Measurements from ENCODE around the gene LRFN2.

Gene LRFN2

GRCh38 chr6:40586369-40587201 lies 579 bp downstream of the LRFN2 start:
- DNase-seq = peak; percentile 71

DNA sequence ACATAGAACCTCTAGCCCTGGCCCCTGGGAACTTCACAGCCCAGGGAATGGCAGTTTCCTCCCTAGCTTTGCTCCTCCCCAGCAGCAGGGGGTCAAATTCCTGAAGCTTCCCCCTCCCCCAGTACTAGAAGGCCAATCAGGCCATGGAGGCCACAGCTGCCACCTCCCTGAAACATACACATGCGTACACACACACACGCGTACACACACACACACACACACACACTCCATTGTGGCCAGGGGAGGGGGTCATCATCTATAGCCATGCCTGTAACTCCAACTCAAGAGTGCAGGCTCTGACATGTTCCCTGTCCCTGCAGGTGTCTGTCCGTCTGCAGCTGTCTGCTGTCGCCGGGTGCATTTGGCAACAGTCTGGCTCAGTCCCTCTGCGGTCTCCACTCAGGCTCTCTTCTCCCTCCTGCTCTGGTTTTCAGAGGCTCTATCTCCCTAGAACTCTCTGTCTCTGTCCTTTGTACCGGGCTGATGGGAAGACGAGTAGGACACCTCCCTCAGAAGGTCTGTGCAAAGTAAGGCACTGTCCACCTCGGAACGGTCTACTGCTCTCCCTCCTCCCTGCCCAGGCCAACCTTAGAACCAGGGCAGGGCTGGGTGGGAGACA lies 1.4 kb downstream of the LRFN2 start:
- DNase-seq = peak; percentile 59

DNA sequence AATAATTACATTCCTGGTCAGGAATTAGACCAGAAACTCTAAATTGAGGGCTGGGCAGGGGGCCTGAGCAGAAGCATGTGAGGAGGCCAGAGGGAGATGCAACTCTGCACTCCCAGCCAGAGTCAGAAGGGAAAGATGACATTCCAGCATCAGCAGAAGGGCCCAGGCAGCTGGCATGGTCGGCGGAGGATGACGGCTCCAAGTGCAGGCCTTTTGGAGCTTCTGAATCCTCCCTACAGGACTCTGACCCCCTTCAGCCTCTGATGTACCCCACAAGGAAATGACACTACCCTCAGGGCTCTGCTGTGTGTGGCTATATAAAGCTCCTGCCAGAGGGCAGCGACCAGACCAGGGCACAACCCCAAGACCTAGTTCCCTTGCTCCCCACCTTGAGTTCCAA lies 1.9 kb downstream of the LRFN2 start:
- DNase-seq = no peak

GRCh38 chr6:40584741-40585140 lies 2.4 kb downstream of the LRFN2 start:
- DNase-seq = no peak

DNA sequence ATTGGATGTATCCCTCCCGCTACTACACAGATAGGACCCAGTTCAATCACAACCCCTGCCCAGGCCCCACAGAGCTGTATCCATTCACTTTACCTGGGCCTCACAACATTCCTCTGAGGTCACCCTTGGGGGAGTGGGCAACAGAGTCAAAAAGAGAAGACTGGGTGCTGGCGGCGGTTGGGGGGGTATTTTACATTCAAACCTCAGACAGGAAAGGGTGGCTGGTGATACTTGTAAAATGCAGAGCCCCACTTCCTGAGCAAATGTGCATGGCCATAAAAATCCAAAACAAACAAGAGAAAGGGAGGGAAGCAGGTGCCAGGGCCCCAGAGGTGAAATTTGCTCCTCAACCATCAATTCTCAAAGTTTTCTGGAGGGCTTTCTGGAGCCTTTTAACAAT lies 3.5 kb downstream of the LRFN2 start:
- DNase-seq = no peak

DNA sequence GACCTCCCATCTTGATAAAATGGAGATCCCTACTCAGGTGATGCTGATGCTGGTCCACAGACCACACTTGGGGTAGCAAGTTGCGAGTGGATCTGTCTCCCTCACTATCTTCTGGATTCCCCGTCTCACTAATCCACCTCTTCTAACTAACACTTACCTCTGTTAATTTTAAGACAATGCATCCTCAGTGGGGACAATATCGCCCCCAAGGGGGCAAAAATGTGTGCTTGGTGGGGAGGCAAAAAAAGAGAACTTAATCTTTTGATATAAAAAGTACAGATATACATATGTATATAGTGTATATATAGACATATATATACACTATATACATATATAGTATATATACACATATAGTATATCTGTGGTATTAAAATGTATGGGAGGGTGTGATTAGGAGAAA lies 4.3 kb downstream of the LRFN2 start:
- no peak for DNase-seq

GRCh38 chr6:40579101-40579500 lies 8.1 kb downstream of the LRFN2 start:
- DNase-seq = no peak

DNA sequence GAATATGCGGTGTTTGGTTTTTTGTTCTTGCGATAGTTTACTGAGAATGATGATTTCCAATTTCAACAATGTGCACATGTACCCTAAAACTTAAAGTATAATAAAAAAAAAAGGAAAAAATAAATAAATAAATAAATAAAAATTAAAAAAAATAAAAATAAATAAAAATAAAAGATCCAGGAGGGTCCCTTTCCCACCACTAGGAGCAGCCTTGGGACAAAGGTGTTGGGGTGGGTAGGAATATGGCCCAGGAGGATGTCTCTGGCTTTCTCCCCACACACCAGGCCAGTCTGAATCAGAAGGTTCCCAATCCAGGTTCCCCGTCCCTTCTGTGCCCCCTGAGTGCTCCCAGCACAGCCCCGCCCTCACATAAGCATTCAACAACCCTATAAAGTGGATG lies 9.5 kb downstream of the LRFN2 start:
- DNase-seq = no peak

- no peak for DNase-seq
Measured at GRCh38 chr6:40573221-40573620, 13.9 kb downstream of the LRFN2 start.

DNA sequence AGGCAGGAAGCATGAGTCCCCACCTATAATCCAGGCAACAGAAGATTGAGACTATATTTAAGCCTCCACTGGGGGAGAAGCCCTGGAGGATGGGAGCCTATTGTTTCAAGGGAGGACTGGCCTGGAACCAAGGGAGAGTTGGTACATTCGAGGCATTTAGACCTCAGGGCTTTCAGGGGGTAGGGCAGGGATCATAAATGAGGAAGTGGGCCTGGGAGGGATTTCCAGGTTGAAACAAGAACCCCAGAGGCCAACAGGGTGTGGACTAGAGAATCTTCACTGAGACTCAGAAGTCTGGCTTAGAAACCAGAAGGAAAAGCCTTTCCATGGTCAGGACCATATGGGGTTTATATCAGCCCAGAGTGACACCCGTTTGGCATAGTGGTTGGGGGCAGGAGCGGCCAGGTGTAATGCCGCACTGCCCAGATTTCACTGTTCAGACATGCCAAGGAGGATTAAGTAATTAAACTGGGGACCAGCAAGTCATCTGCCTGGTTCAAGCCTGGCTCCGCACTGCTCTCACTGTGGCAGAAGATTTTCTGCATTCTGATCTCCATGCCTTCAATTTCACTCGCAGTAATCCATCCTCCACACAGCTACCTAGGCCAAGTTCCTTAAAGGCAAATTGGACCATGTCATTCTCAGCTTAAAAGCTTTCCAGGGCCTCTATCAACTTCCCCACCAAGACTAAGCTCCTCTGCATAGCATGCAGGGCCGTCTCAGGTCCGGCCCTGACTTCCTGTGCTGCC lies 17.8 kb downstream of the LRFN2 start:
- DNase-seq = no peak

GRCh38 chr6:40568062-40568708 lies 19.0 kb downstream of the LRFN2 start:
- no peak for DNase-seq

DNA sequence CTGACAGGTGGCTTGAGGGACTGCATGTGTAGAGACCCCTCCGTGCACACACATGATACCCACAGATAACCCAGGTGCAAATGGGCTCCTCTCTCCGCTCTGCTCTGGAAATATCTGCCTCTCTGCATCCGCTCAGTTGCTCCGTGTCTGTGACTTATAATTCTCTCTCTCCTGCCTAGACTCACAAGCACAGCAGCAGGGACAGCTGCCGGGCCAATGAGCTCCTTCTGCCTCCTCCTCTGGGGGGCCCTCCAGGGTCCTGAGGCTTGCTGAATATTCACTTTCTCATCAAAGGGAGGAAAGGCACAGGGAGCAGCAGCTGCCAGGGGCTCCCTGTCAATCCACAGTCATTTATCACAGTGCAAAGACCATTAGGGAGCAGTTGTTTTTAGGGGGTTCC lies 24.1 kb downstream of the LRFN2 start:
- no peak for DNase-seq

- DNase-seq = no peak
Measured at GRCh38 chr6:40559056-40559455, 28.1 kb downstream of the LRFN2 start.

- no peak for DNase-seq
Measured at GRCh38 chr6:40558102-40558501, 29.1 kb downstream of the LRFN2 start.

- no peak for DNase-seq
Measured at GRCh38 chr6:40556881-40557280, 30.3 kb downstream of the LRFN2 start.

GRCh38 chr6:40556023-40556422 lies 31.1 kb downstream of the LRFN2 start:
- DNase-seq = no peak

- no peak for DNase-seq
Measured at GRCh38 chr6:40555092-40555491, 32.1 kb downstream of the LRFN2 start.

DNA sequence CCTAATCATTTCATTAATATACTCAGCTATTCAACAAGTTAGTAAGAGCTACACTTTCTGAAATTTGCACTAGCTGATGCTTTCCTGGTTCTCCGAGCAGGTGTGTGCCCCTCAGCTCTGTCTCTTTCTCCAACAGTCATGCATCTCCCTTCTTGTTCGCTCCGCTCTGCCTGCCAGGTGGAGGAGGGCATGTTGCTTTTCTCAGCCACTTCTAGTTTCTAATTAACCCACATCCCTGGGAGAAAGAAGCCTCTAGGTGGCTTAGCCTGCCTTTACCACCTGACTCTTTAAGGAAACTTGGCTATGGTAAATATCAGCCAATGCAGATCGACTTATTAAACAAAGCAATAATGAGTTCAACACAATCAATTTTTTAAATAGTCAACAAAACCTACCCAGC lies 34.2 kb downstream of the LRFN2 start:
- DNase-seq = no peak

GRCh38 chr6:40551966-40552505 lies 35.1 kb downstream of the LRFN2 start:
- DNase-seq = no peak

- DNase-seq = no peak
Measured at GRCh38 chr6:40550202-40551101, 36.7 kb downstream of the LRFN2 start.

- DNase-seq = no peak
Measured at GRCh38 chr6:40545954-40546353, 41.2 kb downstream of the LRFN2 start.

DNA sequence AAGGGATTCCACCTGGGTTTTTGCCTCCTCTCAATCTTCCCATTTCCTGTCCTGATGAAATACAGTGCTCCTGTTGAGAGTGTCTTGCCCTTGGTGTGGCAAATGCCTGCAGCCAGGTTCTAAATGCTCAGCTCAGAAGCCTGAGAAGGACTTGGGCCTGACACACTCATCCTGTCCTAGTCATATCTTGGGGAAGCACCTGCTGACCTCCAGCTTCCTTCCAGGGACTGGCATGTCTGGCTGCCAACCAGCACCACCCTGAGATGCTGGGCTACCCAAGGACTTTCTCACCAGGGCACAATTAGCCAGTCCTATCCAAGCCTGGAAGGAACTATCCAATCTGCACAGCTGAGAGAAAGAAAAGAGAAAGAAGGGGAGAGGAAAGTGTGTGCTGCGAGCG lies 43.4 kb downstream of the LRFN2 start:
- DNase-seq = no peak

Measured in right kidney (tissue), 1 donor.